Lower leg skin (tissue), 3 donors: Measurements from ENCODE around the gene TPRA1.

Experiments
- POLR2A ChIP-seq, 2 donors: fragments of 450-650 bp; IDR thresholded peaks; one replicate each; pipeline ENCODE4 v1.6.1; 2016 to 2017; ENCODE audit warnings: antibody characterized with exemption in 2 of 2, mild to moderate bottlenecking in 1 of 2, moderate library complexity in 1 of 2
- TF ChIP-seq, protein P1 (sequence below), 3 donors: fragments of 450-650 bp; IDR thresholded peaks; one replicate each; pipeline ENCODE4 v1.5.1; 2016; ENCODE audit warnings: antibody characterized with exemption in 3 of 3, mild to moderate bottlenecking in 3 of 3, moderate library complexity in 2 of 3

- TF ChIP-seq, protein P1, sequence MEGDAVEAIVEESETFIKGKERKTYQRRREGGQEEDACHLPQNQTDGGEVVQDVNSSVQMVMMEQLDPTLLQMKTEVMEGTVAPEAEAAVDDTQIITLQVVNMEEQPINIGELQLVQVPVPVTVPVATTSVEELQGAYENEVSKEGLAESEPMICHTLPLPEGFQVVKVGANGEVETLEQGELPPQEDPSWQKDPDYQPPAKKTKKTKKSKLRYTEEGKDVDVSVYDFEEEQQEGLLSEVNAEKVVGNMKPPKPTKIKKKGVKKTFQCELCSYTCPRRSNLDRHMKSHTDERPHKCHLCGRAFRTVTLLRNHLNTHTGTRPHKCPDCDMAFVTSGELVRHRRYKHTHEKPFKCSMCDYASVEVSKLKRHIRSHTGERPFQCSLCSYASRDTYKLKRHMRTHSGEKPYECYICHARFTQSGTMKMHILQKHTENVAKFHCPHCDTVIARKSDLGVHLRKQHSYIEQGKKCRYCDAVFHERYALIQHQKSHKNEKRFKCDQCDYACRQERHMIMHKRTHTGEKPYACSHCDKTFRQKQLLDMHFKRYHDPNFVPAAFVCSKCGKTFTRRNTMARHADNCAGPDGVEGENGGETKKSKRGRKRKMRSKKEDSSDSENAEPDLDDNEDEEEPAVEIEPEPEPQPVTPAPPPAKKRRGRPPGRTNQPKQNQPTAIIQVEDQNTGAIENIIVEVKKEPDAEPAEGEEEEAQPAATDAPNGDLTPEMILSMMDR (IDR thresholded peaks at IDR 0.05): no peak
- TF ChIP-seq POLR2A (IDR thresholded peaks at IDR 0.05): no peak
Observed at GRCh38 chr3:127573912-127574311, 16.6 kb downstream of the TPRA1 start.
